GM12874 (cell line): Measurements from ENCODE around the gene MYOG.

Experiments
- CTCF ChIP-seq: IDR thresholded peaks from 2 replicates; pipeline ENCODE4 v1.5.1; 2011; ENCODE audit warnings: low read depth, mild to moderate bottlenecking, control low read depth, low read length, moderate library complexity; ENCODE audit not compliant: insufficient read depth

The MYOG gene

GRCh38 chr1:203112475-203112874 lies 26.7 kb upstream of the MYOG start:
- TF ChIP-seq CTCF: no peak

- TF ChIP-seq CTCF: no peak
These were observed 19.1 kb upstream of the MYOG start for GRCh38 chr1:203104789-203105390.

GRCh38 chr1:203103829-203104495 lies 18.1 kb upstream of the MYOG start:
- TF ChIP-seq CTCF: no peak

- TF ChIP-seq CTCF: no peak
These were observed 17.4 kb upstream of the MYOG start for GRCh38 chr1:203103216-203103615.

GRCh38 chr1:203101813-203102634 lies 16.2 kb upstream of the MYOG start:
- TF ChIP-seq CTCF: no peak

GRCh38 chr1:203100516-203100869 lies 14.7 kb upstream of the MYOG start:
- no peak for TF ChIP-seq CTCF

GRCh38 chr1:203099805-203100515 lies 14.1 kb upstream of the MYOG start:
- TF ChIP-seq CTCF: no peak
